Ishikawa (cell line): Measurements from ENCODE around the gene KRT15.

Experiments used
- CEBPB ChIP-seq: IDR thresholded peaks from 2 replicates; pipeline ENCODE4 v1.6.1; 2012
- CREB1 ChIP-seq: IDR thresholded peaks from 2 replicates; pipeline ENCODE4 v1.6.1; 2012; ENCODE audit warnings: low read depth
- EGR1 ChIP-seq: IDR thresholded peaks from 2 replicates; pipeline ENCODE4 v1.6.1; 2012
- EP300 ChIP-seq: IDR thresholded peaks from 2 replicates; pipeline ENCODE4 v1.6.1; 2012; ENCODE audit warnings: borderline replicate concordance
- FOXM1 ChIP-seq: IDR thresholded peaks from 2 replicates; pipeline ENCODE4 v1.6.1; 2012; ENCODE audit warnings: low read depth, borderline replicate concordance
- MAX ChIP-seq: IDR thresholded peaks from 2 replicates; pipeline ENCODE4 v1.6.1; 2012
- NFIC ChIP-seq: IDR thresholded peaks from 2 replicates; pipeline ENCODE4 v1.6.1; 2012
- RAD21 ChIP-seq: IDR thresholded peaks from 2 replicates; pipeline ENCODE4 v1.6.1; 2012; ENCODE audit warnings: low read depth
- REST ChIP-seq: IDR thresholded peaks from 2 replicates; pipeline ENCODE4 v1.6.1; 2012; ENCODE audit warnings: low read depth, mild to moderate bottlenecking
- TAF1 ChIP-seq: IDR thresholded peaks from 2 replicates; pipeline ENCODE4 v1.6.1; 2012; ENCODE audit warnings: low read depth, mild to moderate bottlenecking
- TCF12 ChIP-seq: IDR thresholded peaks from 2 replicates; pipeline ENCODE4 v1.6.1; 2012; ENCODE audit warnings: low read depth
- TEAD4 ChIP-seq: IDR thresholded peaks from 2 replicates; pipeline ENCODE4 v1.6.1; 2012
- USF1 ChIP-seq: IDR thresholded peaks from 2 replicates; pipeline ENCODE4 v1.6.1; 2012
- YY1 ChIP-seq: IDR thresholded peaks from 2 replicates; pipeline ENCODE4 v1.6.1; 2012; ENCODE audit warnings: low read depth

GRCh38 chr17:41511716-41512115, 7.0 kb downstream of the KRT15 start:
- TF ChIP-seq CREB1 (no peak), RAD21 (no peak), TEAD4 (no peak), MAX (no peak), YY1 (no peak), TCF12 (no peak), EGR1 (no peak), EP300 (no peak), USF1 (no peak), CEBPB (no peak), TAF1 (no peak), NFIC (no peak), REST (no peak), FOXM1 (no peak)
